H1 (cell line): ENCODE results near the gene PKDREJ. TPM values are rescaled to one million over a fixed set of nuclear protein-coding genes. Genes with fewer than 3 reads are reported as not detected.

Source experiments
- CTCF ChIA-PET: fragments of 300-600 bp; sonication (Branson Sonifier 250); formaldehyde crosslinking; loops from one replicate; lab custom pipeline; 2021; ENCODE audit not compliant: partially characterized antibody; lab: Charles Lee
- POLR2A ChIA-PET: fragments of 300-600 bp; sonication (Branson Sonifier 250); formaldehyde crosslinking; loops from one replicate; lab custom pipeline; 2021; ENCODE audit warnings: inconsistent platforms; ENCODE audit not compliant: partially characterized antibody; lab: Charles Lee
- DNase-seq, 2 experiments: peaks; one replicate each; pipeline versions ENCODE4 v3.0.0 to v3.0.0-alpha.2; 2010 to 2022; ENCODE audit warnings: low spot score in 2 of 2, low read depth in 1 of 2, mixed read lengths in 1 of 2
- FAIRE-seq: peaks from 2 replicates; lab custom pipeline; 2011; peaks lifted over from hg19 to GRCh38; lab: Jason Lieb, UNC
- H2AFZ ChIP-seq: 2 replicates; pipeline ENCODE4 v1.8.1; 2012; ENCODE audit warnings: low read length, inconsistent platforms
- H2AK5ac ChIP-seq: 2 replicates; pipeline ENCODE4 v1.6.1; 2013; ENCODE audit warnings: low read depth, low read length
- H2BK120ac ChIP-seq: replicated peaks from 2 replicates; pipeline ENCODE3; 2013; ENCODE audit warnings: low read depth, low read length, inconsistent platforms
- H2BK12ac ChIP-seq: 2 replicates; pipeline ENCODE4 v1.6.1; 2013; ENCODE audit warnings: low read depth, low read length
- H2BK15ac ChIP-seq: 2 replicates; pipeline ENCODE4 v1.6.1; 2013; ENCODE audit warnings: low read length
- H2BK20ac ChIP-seq: 2 replicates; pipeline ENCODE4 v1.6.1; 2013; ENCODE audit warnings: low read length
- H2BK5ac ChIP-seq: 2 replicates; pipeline ENCODE4 v1.6.1; 2013; ENCODE audit warnings: low read depth, low read length
- H3K14ac ChIP-seq: 2 replicates; pipeline ENCODE4 v1.6.1; 2013; ENCODE audit warnings: inconsistent platforms; ENCODE audit not compliant: insufficient read length
- H3K18ac ChIP-seq: 2 replicates; pipeline ENCODE4 v1.6.1; 2013; ENCODE audit warnings: low read length; ENCODE audit errors: extremely low read depth
- H3K23ac ChIP-seq: 2 replicates; pipeline ENCODE4 v1.6.1; 2013; ENCODE audit warnings: inconsistent platforms; ENCODE audit not compliant: insufficient read length
- H3K23me2 ChIP-seq: 2 replicates; pipeline ENCODE4 v1.6.1; 2013; ENCODE audit warnings: low read depth, low read length
- H3K27ac ChIP-seq: 2 replicates; pipeline ENCODE4 v1.6.1; 2011; ENCODE audit warnings: low read depth, low read length, inconsistent platforms
- H3K27me3 ChIP-seq, 4 experiments: replicated peaks in 1 of 4; 1 replicate in 1 of 4; 2 replicates in 3 of 4; pipeline versions ENCODE4 v1.6.1 to v1.8.1; 2011 to 2013; ENCODE audit warnings: low read length in 3 of 4, mild to moderate bottlenecking in 3 of 4, inconsistent platforms in 2 of 4, mixed read lengths in 2 of 4, moderate library complexity in 1 of 4; ENCODE audit not compliant: control insufficient read depth in 3 of 4, insufficient read depth in 3 of 4; ENCODE audit errors: extremely low read depth in 1 of 4
- H3K36me3 ChIP-seq, 4 experiments: 2 replicates each; pipeline versions ENCODE4 v1.6.1 to v1.8.1; 2011 to 2013; ENCODE audit warnings: mild to moderate bottlenecking in 4 of 4, low read length in 3 of 4, moderate library complexity in 2 of 4, control low read depth in 1 of 4, inconsistent platforms in 1 of 4; ENCODE audit not compliant: insufficient read depth in 4 of 4, control insufficient read depth in 2 of 4
- H3K4ac ChIP-seq: replicated peaks from 2 replicates; pipeline ENCODE3; 2013; ENCODE audit warnings: low read length, low read depth, mixed read lengths, inconsistent platforms; ENCODE audit not compliant: insufficient read length
- H3K4me1 ChIP-seq, 4 experiments: replicated peaks in 1 of 4; 1 replicate in 1 of 4; 2 replicates in 3 of 4; pipeline versions ENCODE4 v1.6.1 to v1.8.1; 2011 to 2013; ENCODE audit warnings: low read length in 3 of 4, inconsistent platforms in 2 of 4, mixed read lengths in 1 of 4; ENCODE audit not compliant: insufficient read depth in 4 of 4, control insufficient read depth in 3 of 4
- H3K4me2 ChIP-seq, 2 experiments: 2 replicates each; pipeline versions ENCODE4 v1.6.1 to v1.8.1; 2011 to 2013; ENCODE audit warnings: low read depth in 2 of 2, low read length in 2 of 2, control low read depth in 1 of 2, inconsistent platforms in 1 of 2, mild to moderate bottlenecking in 1 of 2; ENCODE audit not compliant: insufficient read depth in 1 of 2
- H3K4me3 ChIP-seq, 4 experiments: fragments of 200-600, 300-600 bp in 1 of 4; sonication (generic), shearing (Covaris generic), sonication (Bioruptor Twin) in 1 of 4; 2 replicates each; pipeline versions ENCODE4 v1.5.1 to v1.8.1; 2011 to 2016; ENCODE audit warnings: low read length in 4 of 4, low read depth in 3 of 4, control low read depth in 2 of 4, inconsistent platforms in 2 of 4, mild to moderate bottlenecking in 2 of 4, mixed read lengths in 1 of 4, moderate library complexity in 1 of 4; ENCODE audit not compliant: insufficient read depth in 2 of 4; ENCODE audit errors: extremely low read depth in 1 of 4
- H3K56ac ChIP-seq: replicated peaks from 2 replicates; pipeline ENCODE3; 2013; ENCODE audit warnings: low read depth, mild to moderate bottlenecking, mixed read lengths, low read length, inconsistent platforms; ENCODE audit not compliant: insufficient read length
- H3K79me1 ChIP-seq: 2 replicates; pipeline ENCODE4 v1.6.1; 2013; ENCODE audit warnings: low read depth, low read length, control low read depth
- H3K79me2 ChIP-seq, 2 experiments: 2 replicates each; pipeline versions ENCODE4 v1.6.1 to v1.8.1; 2012 to 2013; ENCODE audit warnings: low read length in 2 of 2, mild to moderate bottlenecking in 2 of 2, inconsistent platforms in 1 of 2; ENCODE audit not compliant: insufficient read depth in 2 of 2, control insufficient read depth in 1 of 2
- H3K9ac ChIP-seq, 4 experiments: replicated peaks in 1 of 4; 1 replicate in 1 of 4; 2 replicates in 3 of 4; pipeline versions ENCODE4 v1.6.1 to v1.8.1; 2011 to 2013; ENCODE audit warnings: low read depth in 3 of 4, low read length in 3 of 4, control low read depth in 2 of 4, mild to moderate bottlenecking in 2 of 4, moderate library complexity in 2 of 4, inconsistent platforms in 1 of 4; ENCODE audit errors: extremely low read depth in 1 of 4
- H3K9me3 ChIP-seq, 2 experiments: 2 replicates each; pipeline versions ENCODE4 v1.6.1 to v1.8.1; 2012 to 2013; ENCODE audit warnings: mild to moderate bottlenecking in 2 of 2, moderate library complexity in 2 of 2, control low read depth in 1 of 2, inconsistent platforms in 1 of 2, low read depth in 1 of 2, low read length in 1 of 2, mixed read lengths in 1 of 2; ENCODE audit not compliant: insufficient read depth in 2 of 2
- H4K20me1 ChIP-seq, 2 experiments: replicated peaks in 1 of 2; 2 replicates each; pipeline versions ENCODE3 to v1.8.1; 2011 to 2013; ENCODE audit warnings: inconsistent platforms in 2 of 2, low read length in 2 of 2, mild to moderate bottlenecking in 1 of 2; ENCODE audit not compliant: insufficient read depth in 2 of 2, control insufficient read depth in 1 of 2
- H4K5ac ChIP-seq: 2 replicates; pipeline ENCODE4 v1.6.1; 2013; ENCODE audit warnings: low read length, low read depth, mixed read lengths, inconsistent platforms; ENCODE audit not compliant: insufficient read length
- H4K8ac ChIP-seq: 2 replicates; pipeline ENCODE4 v1.8.0; 2013; ENCODE audit warnings: mild to moderate bottlenecking, moderate library complexity, low read length, inconsistent platforms; ENCODE audit not compliant: insufficient read depth; ENCODE audit errors: extremely low read depth
- H4K91ac ChIP-seq: replicated peaks from 2 replicates; pipeline ENCODE3; 2013; ENCODE audit warnings: low read length, mixed read lengths, inconsistent platforms; ENCODE audit not compliant: insufficient read length
- ASH2L ChIP-seq: fragments of 200-600, 300-600 bp; sonication (generic); IDR thresholded peaks from one replicate; pipeline ENCODE4 v1.7.1; 2017; ENCODE audit warnings: low read length
- CBX5 ChIP-seq: fragments of 300-800, 300-1000 bp; sonication (generic); IDR thresholded peaks from 2 replicates; pipeline ENCODE4 v1.7.1; 2016; ENCODE audit warnings: antibody characterized with exemption, low read length, low read depth
- CHD1 ChIP-seq: IDR thresholded peaks from 2 replicates; pipeline ENCODE4 v1.6.1; 2012; ENCODE audit warnings: low read depth, low read length, improper control_type of control experiment
- EGR1 ChIP-seq: IDR thresholded peaks from 2 replicates; pipeline ENCODE4 v1.6.1; 2011; ENCODE audit warnings: low read depth, low read length, borderline replicate concordance
- FOSL1 ChIP-seq: IDR thresholded peaks from 2 replicates; pipeline ENCODE4 v1.6.1; 2011; ENCODE audit warnings: mild to moderate bottlenecking, low read depth, low read length, moderate library complexity; ENCODE audit not compliant: insufficient read depth
- KDM5A ChIP-seq: fragments of 200-600 bp; IDR thresholded peaks from 2 replicates; pipeline ENCODE4 v1.7.1; 2012; ENCODE audit warnings: mild to moderate bottlenecking, low read length, inconsistent platforms, mixed read lengths
- MAFK ChIP-seq: IDR thresholded peaks from 2 replicates; pipeline ENCODE4 v1.6.1; 2012; ENCODE audit warnings: low read depth, mild to moderate bottlenecking, improper control_type of control experiment, low read length
- POU5F1 ChIP-seq: IDR thresholded peaks from 2 replicates; pipeline ENCODE4 v1.6.1; 2011; ENCODE audit warnings: low read depth, mild to moderate bottlenecking, low read length, moderate library complexity
- RXRA ChIP-seq: IDR thresholded peaks from 2 replicates; pipeline ENCODE4 v1.6.1; 2011; ENCODE audit warnings: low read depth, mild to moderate bottlenecking, low read length, moderate library complexity; ENCODE audit not compliant: insufficient read depth
- SUZ12 ChIP-seq: fragments of 200-600 bp; sonication (generic); IDR thresholded peaks from 2 replicates; pipeline ENCODE4 v1.6.1; 2012; ENCODE audit warnings: mild to moderate bottlenecking, inconsistent platforms, low read length, moderate library complexity, mixed read lengths
- WGBS, 2 experiments: shearing (Covaris generic) in 1 of 2; methylation state at CpG; one replicate each; pipeline versions ENCODE4 v1.1.6 to v1.1.7; 2013 to 2015; ENCODE audit warnings: low lambda C conversion rate in 2 of 2, mixed read lengths in 2 of 2, inconsistent platforms in 1 of 2, low coverage in 1 of 2, missing lambda C conversion rate in 1 of 2; ENCODE audit not compliant: insufficient replicate concordance in 2 of 2, insufficient coverage in 1 of 2, insufficient read length in 1 of 2; ENCODE audit errors: extremely low coverage in 1 of 2, missing lambda C conversion rate in 1 of 2; 5-methylcytosine and 5-hydroxymethylcytosine counted together
- polyA plus RNA-seq, 7 experiments: library from polyadenylated mRNA; depleted of rRNA in 3 of 7; stranded (reverse) in 5 of 7; unstranded in 2 of 7; fragments of >200 nt in 5 of 7; fragments of 200-250 nt in 2 of 7; gene quantifications; 1 replicate in 5 of 7; 2 replicates in 1 of 7; 4 replicates in 1 of 7; pipeline versions ENCODE4 v1.2.1 to v1.2.3, GENCODE V29; 2011 to 2013; ENCODE audit warnings: missing spikeins in 2 of 7, mixed read lengths in 2 of 7
- total RNA-seq: library from RNA; stranded (reverse); fragmentation: NEBNext Ultra II Directional; extraction: Animal tissue kit (Norgen Biotek cat#: 25700); gene quantifications from 2 replicates; pipeline ENCODE4 v1.2.1, GENCODE V29; 2021
- TF ChIP-seq, protein P1 (sequence below): IDR thresholded peaks from 2 replicates; pipeline ENCODE4 v1.6.1; 2012; ENCODE audit warnings: inconsistent platforms
- TF ChIP-seq, protein P2 (sequence below): IDR thresholded peaks from 2 replicates; pipeline ENCODE4 v1.6.1; 2012; ENCODE audit warnings: inconsistent platforms

PKDREJ gene
- total and polyA plus RNA-seq, 2 of the 8 experiments (the other 6 are each of a cell fraction or from before 2014, with no cell fraction given), result 0.02 to 0.04 TPM

- H3K56ac ChIP-seq, result no peak overlapping the region
- H4K8ac ChIP-seq, result no peak overlapping the region
- no peak overlapping the region for H3K4me2 ChIP-seq
- FAIRE-seq (no peak), DNase-seq (no peak)
- H3K14ac ChIP-seq, result no peak overlapping the region
- H2AFZ ChIP-seq, result no peak overlapping the region
- no peaks in the 10 kb centered on the region for H3K9me3 ChIP-seq
- 83% methylated on average over 3 of the region's 3 CpGs; no CpG with 5 or more reads in 1 of the 2 experiments for WGBS, 2 experiments
- peaks cover 6 to 16% (median 12%) of the 10 kb centered on the region in 4 experiments; a peak in 5 of 8 replicates for H3K36me3 ChIP-seq
- H3K18ac ChIP-seq, result no peak overlapping the region
- no peaks in the 10 kb centered on the region for H3K4me1 ChIP-seq
- H2BK20ac ChIP-seq, result no peak overlapping the region
- no peak overlapping the region for H3K27ac ChIP-seq
- CTCF ChIA-PET, result interaction anchor here (1.3 kb wide), 1 partner anchor 12 kb away, joined by 3 read pairs; the partner anchor contains the start of gene PKDREJ
- H3K23me2 ChIP-seq, result no peaks in the 10 kb centered on the region
- H3K9ac ChIP-seq, result no peak overlapping the region
- no peak overlapping the region for H3K4me3 ChIP-seq
- no peak overlapping the region for H2BK5ac ChIP-seq
- no peak overlapping the region for H2AK5ac ChIP-seq
- H4K20me1 ChIP-seq, result peaks cover 0 to 5% of the 10 kb centered on the region in 2 experiments
- POLR2A ChIA-PET, result interaction anchor here (2.2 kb wide), 1 partner anchor 8 kb away, joined by 7 read pairs; the partner anchor contains the start of gene TTC38
- H2BK120ac ChIP-seq, result no peak overlapping the region
- H4K91ac ChIP-seq, result no peak overlapping the region
- H3K79me1 ChIP-seq, result no peaks in the 10 kb centered on the region
- H3K79me2 ChIP-seq, result no peaks in the 10 kb centered on the region
- no peak overlapping the region for H3K4ac ChIP-seq
- H3K23ac ChIP-seq, result no peak overlapping the region
- no peak overlapping the region for H2BK12ac ChIP-seq
- H3K27me3 ChIP-seq, result no peaks in the 10 kb centered on the region
- no peak overlapping the region for H2BK15ac ChIP-seq
- H4K5ac ChIP-seq, result no peak overlapping the region
- TF ChIP-seq FOSL1, result no peak
- no peak for TF ChIP-seq KDM5A
- no peak for TF ChIP-seq POU5F1
- no peak for TF ChIP-seq CBX5
- no peak for TF ChIP-seq EGR1
- TF ChIP-seq SUZ12, result no peak
- no peak for TF ChIP-seq RXRA
- TF ChIP-seq, protein P1, sequence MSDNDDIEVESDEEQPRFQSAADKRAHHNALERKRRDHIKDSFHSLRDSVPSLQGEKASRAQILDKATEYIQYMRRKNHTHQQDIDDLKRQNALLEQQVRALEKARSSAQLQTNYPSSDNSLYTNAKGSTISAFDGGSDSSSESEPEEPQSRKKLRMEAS, result no peak
- TF ChIP-seq CHD1, result no peak
- TF ChIP-seq, protein P2, sequence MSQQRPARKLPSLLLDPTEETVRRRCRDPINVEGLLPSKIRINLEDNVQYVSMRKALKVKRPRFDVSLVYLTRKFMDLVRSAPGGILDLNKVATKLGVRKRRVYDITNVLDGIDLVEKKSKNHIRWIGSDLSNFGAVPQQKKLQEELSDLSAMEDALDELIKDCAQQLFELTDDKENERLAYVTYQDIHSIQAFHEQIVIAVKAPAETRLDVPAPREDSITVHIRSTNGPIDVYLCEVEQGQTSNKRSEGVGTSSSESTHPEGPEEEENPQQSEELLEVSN, result no peak
- TF ChIP-seq ASH2L, result no peak
- TF ChIP-seq MAFK, result no peak
Observed at GRCh38 chr22:46275455-46276122, 12.4 kb upstream of the PKDREJ start.
